NCI-H2196 treated with DMSO at 0.1 percent for 48 hours (cell line): ENCODE results near the gene EAPP.
"Not testable (repeated sequence)": the region's sequence is repeated elsewhere in the genome, so short reads cannot be mapped to it uniquely, and the experiment has no call there.

Experiments used
- DNase-seq: peaks from one replicate; lab custom pipeline; 2025; ENCODE audit not compliant: unreplicated experiment; lab: John Stamatoyannopoulos, UW

EAPP gene

GRCh38 chr14:34539407-34540180, at the start of gene EAPP:
Gene EAPP (minus strand): TSS chr14:34539701. CDS start chr14:34539628, 73 bp downstream.
- DNase-seq, result no peak

GRCh38 chr14:34583525-34583924, 44.0 kb upstream of the EAPP start:
- no peak for DNase-seq

DNA sequence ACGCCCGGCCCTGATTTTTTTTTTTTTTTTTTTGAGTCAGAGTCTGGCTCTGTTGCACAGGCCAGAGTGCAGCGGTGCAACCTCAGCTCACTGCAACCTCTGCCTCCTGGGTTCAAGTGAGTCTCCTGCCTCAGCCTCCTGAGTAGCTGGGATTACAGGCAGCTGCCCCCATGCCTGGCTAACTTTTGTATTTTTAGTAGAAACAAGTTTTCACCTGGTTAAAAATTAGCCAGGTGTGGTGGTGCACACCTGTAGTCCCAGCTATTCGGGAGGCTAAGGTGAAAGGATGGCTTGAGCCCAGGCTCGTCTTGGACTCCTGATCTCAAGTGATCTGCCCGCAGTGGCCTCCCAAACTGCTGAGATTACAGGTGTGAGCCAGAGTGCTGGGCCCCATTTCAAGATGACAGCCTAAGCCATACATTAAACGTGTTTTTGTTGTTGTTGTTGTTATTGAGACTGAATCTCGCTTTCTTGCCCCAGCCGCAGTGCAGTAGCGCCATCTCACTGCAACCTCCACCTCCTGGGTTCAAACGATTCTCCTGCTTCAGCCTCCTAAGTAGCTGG, 42.7 kb upstream of the EAPP start:
- no peak for DNase-seq

DNA sequence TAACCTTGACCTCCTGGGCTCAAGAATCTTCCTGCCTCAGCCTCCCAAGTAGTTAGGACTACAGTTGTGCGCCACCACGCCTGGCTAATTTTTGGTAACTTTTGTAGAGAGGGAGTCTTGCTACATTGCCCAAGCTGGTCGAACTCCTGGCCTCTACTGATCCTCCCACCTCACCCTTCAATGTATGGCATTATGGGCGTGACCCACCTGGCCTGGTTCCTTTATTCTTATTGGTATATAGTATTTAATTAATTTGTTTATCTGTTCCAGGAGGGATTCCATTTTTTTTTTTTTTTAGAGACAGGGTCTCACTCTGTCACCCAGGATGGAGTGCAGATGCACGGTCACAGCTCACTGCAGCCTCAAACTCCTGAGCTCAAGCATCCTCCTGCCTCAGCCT, 40.9 kb upstream of the EAPP start:
- DNase-seq, result no peak

DNA sequence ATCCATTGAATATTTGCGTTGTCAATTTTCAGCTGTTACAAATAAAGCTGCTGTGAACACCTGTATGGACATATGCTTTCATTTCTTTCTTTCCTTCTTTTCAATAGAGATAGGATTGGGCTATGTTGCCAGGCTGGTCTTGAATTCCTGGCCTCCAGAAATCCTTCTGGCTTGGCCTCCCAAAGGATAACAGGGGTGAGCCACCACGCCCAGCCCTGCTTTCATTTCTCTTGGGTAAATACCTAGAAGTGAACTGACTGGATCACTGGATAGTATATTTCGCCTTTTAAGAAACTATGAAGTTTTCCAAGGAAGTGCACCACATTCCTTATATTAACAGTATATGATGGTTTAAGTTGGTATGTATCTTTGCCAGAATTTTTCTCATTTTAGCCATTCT, 32.3 kb upstream of the EAPP start:
- no peak for DNase-seq

- no peak for DNase-seq
Observed at GRCh38 chr14:34569750-34570149, 30.2 kb upstream of the EAPP start.

- no peak for DNase-seq
Observed at GRCh38 chr14:34568803-34569202, 29.3 kb upstream of the EAPP start.

DNA sequence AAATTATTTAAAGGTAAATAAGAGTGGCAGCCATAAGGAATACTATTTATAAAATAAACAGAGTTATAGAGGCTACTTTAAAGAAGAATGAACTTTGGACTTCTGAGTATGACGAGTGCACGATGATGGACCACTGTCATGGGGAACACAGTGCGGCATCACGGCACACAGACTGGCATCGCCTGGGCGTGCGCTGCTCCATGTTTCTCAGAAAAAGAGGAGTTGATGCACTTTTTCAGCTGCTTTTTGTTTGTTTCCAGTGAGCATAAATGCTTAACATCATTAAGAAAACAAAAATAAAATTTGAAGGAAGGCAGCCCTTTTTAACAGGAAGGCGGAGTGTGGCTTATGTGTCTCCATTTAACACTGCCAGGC, 23.3 kb upstream of the EAPP start:
- DNase-seq, result no peak

GRCh38 chr14:34562037-34562775, 22.7 kb upstream of the EAPP start:
- DNase-seq, result not testable (repeated sequence)

DNA sequence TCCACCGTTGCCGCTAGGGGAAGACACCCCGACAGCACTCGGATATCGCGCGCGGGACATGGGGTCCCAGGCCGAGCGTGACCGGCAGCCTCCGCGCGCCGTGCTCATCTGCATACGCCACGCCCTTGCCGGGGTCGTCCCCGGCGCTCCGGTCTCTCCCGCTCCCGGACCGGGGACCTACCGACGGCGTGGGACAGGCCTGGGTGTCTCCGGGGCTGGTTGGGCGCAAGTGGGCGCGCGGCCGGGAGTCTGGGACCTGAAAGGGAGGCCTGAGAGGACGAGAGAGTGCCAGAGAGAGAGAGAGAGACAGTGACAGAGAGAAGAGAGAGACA, 17.0 kb upstream of the EAPP start:
- DNase-seq, result not testable (repeated sequence)

GRCh38 chr14:34555583-34556497, 16.3 kb upstream of the EAPP start:
- DNase-seq, result not testable (repeated sequence)

- DNase-seq, result no peak
Observed at GRCh38 chr14:34554540-34555250, 15.2 kb upstream of the EAPP start.

DNA sequence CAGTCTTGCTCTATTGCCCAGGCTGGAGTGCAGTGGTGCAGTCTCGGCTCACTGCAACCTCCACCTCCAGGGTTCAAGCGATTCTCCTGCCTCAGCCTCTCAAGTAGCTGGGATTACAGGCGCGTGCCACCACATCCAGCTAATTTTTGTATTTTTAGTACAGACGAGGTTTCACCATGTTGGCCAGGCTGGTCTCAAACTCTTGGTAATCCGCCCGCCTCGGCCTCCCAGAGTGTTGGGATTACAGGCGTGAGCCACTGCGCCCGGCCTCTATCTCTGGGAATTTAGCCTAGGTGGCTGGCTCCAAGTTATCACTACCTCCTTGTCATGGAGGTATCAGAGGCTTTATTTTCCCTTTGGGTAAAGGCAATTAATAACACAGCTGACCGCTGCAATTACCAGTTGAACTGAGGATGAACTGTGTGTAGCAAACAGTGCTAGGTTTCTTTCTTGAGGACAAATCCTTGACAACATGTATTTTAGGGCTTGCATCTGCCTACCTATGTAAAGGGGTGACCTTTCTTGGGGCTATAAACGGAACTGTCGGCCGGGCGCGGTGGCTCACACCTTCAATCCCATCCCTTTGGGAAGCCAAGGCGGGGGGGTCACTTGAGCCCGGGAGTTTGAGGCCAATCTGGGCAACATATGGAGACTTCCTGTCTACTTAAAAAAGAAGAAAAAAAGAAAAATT, 9.9 kb upstream of the EAPP start:
- DNase-seq, result not testable (repeated sequence)

DNA sequence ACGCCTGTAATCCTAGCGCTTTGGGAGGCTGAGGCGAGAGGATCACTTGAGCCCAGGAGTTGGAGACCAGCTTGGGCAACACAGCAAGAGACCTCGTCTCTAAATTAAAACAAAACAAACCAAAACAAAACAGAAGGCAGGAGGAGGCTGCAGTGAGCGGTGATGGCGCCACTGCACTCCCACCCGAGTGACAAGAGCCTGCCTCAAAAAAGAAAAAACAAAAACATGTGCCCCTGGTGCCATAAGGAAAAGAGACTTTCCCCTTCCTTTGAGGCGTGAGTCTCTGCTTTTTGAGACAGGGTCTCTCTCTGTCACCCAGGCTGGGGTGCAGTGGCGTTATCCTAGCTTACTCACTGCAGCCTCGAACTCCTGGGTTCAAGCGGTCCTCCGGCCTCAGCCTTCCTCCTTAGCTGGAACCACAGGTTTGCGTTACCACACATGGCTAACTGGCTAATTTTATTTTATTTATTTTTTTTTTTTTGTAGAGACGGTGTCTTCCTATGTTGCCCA, 9.0 kb upstream of the EAPP start:
- no peak for DNase-seq

DNA sequence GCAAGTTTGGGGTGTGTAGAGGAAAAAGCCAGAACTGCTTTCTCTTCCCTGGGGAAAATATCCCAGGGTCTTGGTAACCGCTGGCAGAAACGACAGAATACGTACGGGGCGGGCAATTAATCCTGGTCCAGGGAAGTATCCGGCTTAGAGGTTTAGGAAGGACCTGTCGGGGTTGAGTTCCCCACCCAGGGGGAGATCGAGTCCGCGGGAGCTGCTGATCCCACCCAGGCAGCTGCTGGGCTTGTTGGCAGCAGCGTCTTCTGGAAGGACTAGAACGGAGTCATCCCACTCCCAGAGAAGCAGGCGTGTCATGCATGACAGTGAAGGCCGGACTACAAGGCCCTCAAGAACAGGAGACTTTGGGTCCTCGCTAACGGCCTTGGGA, 7.6 kb upstream of the EAPP start:
- not testable (repeated sequence) for DNase-seq

GRCh38 chr14:34546272-34547135, 7.0 kb upstream of the EAPP start:
- DNase-seq, result not testable (repeated sequence)

DNA sequence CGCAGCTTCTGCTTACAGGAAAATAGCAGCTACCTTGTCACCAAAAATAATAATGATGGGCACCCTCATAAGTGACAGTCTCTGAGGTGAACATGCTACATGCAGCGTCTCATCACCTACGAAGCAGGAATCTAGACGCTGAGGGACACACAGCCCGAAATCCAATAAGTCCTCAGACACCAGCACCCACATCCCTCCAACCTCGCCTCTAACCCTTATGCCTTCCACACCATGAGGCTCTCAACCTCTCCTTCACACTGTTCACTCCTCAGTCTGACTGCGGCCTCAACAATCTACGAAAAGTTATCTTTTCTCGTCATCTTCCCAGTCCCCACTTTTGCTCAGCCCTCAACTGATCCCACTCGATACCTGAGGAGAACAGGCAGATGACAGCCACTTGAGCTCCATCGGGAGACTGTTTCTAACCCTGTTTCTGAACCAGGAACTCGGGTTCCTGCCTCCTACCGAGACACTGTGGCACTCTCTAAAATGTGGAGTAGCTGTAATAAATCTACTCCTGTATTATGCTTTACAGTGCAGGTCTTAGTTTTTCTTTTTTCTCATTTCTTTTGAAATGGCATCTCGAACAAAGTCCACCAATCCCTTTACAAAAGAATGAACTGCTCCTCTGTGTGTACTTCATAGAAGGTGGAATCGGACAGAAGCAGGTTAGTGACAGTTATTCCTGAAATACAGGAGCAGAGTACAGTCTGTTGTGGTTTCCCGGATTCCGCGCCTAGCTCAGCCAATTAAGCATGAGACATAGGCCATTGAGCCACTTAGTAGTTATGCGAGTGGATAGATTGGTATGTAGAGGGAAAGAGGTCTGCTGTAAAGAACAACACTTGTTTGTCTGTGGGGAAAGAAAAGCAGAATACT, 919 bp upstream of the EAPP start:
- DNase-seq, result not testable (repeated sequence)

- no peak for DNase-seq
Observed at GRCh38 chr14:34538871-34539406, 562 bp downstream of the EAPP start.
